GM23248 (cell line): ENCODE data around the gene KRTAP2-1.
"Not testable (repeated sequence)": the region's sequence is repeated elsewhere in the genome, so short reads cannot be mapped to it uniquely, and the experiment has no call there.

Experiments used
- EZH2 ChIP-seq: fragments of 200-600 bp; sonication (generic); IDR thresholded peaks from 2 replicates; pipeline ENCODE4 v1.6.1; 2018; ENCODE audit warnings: antibody characterized with exemption, mild to moderate bottlenecking; ENCODE audit not compliant: insufficient read depth, poor library complexity, severe bottlenecking
- EZH2phosphoT487 ChIP-seq: fragments of 200-600 bp; sonication (generic); IDR thresholded peaks from 2 replicates; pipeline ENCODE4 v1.6.1; 2018; ENCODE audit warnings: antibody characterized with exemption, moderate library complexity, mild to moderate bottlenecking, low read depth; ENCODE audit not compliant: insufficient read depth

DNA sequence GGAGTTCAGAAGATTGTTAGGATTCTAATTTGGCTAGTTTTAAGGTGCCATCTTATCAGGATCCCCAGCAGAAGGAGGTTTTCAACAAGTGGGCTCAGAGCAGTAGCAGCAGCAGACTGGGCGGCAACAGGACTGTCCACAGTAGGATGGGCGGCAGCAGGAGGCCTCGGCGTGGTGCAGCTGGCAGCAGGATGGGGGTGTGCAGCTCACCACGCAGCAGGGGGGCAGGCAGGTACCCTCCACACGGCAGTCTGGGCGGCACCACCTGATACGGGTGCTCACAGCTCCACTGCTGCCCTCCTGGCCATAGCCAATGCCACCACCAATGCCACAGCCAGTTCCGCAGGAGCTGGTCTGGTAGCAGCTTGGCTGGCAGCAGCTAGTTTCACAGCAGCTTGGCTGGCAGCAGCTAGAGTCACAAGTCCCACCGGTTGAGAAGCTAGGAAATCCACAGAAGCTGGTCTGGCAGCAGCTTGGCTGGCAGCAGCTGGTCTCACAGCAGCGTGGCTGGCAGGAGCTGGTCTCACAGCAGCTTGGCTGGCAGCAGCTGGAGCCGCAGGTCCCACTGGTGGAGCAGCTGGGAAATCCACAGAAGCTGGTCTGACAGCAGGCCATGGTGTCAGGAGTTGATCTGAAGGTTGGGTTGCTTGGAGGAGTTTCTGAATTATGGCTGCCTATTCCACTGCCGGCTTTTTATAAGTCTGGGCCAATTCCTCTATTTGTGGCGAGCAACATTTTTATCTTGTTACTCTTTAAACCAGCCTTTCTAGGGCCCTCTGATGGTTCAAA lies 6.1 kb downstream of the KRTAP2-1 start, which contains the start of gene KRTAP1-1:
- not testable (repeated sequence) for TF ChIP-seq EZH2, EZH2phosphoT487
